HG02870 (cell line): Measurements from ENCODE around the gene RASD2.

Experiments used
- ATAC-seq: cut with Tn5 transposase; IDR thresholded peaks from one replicate; pipeline ENCODE4 v1.9.1; 2021; ENCODE audit warnings: mild to moderate bottlenecking, moderate library complexity; ENCODE audit not compliant: unreplicated experiment

RASD2 gene

DNA sequence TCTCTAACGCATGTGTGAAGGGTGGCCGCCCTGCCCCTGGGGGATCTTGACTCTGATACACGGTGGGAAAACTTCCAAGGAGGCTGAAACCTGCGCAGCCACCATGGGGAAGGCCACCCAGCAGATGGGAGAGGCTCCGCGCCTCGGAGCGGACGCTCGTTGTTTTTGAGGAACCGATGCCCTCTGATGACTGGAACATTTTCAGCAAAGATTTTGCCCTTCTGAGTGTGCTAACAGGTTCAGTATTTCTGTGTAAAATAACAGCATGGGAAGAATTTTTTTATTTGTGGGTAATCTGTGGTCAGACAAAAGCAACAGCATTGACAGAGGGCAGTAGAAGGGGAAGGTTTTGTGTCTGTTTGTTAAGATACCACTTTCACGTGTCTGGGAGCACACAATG, 59.8 kb downstream of the RASD2 start:
- no peak for ATAC-seq

DNA sequence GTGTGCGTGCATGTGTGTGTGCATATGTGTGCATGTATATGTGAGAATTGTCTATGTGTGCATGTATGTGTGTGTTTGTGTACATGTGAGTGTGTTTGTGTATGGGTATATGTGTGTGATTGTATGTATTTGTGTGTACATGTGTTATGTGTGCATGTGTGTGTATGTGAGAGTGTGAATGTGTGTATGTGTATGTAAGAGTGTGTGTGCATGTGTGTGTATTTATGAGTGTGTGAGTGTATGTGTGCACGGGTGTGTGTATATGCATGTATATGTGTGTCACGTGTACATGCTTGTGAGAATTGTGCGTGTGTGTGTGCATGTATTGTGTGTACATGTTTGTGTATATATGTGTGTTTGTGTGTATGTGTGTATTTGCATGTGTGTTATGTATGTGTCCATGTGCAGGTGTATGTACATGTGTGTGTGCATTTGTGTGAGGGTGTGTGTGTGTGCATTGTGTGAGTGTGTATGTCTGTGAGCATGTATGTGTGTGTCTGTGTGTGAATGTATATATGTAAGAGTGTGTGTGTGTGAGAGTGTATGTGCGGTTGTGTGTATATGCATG, 60.5 kb downstream of the RASD2 start:
- ATAC-seq: no peak

DNA sequence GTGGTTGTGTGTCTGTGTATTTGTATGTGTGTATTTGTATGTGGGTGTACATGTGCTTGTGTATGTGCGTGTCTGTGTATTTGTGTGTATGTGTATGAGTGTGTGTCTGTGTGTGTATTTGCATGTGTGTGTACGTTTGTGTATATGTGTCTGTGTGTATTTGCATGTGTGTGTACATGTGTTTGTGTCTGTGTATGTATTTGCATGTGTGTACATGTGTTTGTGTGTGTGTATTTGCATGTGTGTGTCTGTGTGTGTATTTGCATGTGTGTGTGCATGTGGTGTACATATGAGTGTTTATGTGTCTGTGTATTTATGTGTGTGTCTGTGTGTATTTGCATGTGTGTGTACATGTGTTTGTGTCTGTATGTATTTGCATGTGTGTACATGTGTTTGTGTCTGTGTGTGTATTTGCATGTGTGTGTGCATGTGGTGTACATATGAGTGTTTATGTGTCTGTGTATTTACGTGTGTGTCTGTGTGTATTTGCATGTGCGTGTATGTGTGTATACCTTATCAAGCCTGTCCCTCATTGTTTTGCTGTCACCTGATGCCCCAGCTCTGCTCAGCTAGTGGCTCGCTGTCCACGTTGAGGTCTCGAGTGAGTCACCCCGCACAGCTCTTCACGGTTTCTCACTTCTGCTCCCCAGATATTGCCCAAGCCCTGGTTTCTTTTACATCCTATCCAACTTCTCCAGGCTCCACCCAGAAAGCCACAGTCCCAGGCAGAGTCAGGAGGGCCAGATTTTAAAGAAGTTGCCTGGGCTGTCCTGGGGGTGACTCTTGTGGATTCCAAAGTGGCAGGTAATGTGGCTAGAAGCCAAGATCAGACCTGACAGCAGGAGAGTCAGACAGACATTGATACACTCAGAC, 61.3 kb downstream of the RASD2 start:
- no peak for ATAC-seq
